ENCODE measurements around the gene CD46.

The CD46 gene

GRCh38 chr1:207835958-207836357, 84.1 kb downstream of the CD46 start:
- in situ Hi-C loops (cut with MboI; ENCODE audit: low sequenced_read_pairs, unreplicated experiment): no loop called here
- TF ChIP-seq CTCF (IDR thresholded peaks at IDR 0.05; ENCODE audit: borderline replicate concordance, control extremely low read depth, extremely low read depth, insufficient read depth, missing control alignments): no peak

DNA sequence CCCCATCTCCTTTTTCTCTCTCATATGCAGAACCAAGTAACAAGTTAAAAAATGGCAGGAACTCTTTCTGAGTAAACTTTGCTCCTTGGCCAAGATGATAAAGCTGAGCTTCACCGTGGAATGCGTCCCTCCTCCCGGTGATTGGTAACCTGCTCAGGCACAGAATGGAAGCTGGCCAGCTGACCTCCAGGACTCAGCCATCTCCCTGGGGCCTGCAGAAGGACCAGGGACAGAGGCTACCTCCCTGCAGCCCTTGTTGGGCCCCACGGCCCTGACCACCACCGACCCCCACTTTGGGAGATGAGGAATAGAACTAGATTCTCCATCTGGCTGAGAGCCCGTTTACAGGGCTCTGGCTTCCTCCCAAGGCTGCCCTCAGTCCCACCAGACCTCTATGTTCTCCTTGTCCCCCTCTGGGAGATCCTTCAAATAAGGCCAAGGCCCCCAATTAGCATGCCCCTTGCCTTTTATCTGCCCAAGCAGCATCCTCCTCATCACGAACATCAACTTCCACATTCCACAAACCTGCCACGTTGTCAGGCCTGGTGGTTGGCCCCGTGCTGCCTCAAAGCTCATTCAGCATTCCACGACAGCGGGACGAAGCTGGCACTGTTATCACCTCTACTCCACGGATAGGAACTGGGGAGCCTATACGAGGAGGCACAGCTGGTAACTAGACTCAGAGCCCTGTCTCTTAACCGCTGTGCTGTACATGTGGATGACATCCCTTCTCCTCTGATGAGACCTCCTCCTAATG, 84.9 kb downstream of the CD46 start:
- DNase-seq (ENCODE audit: low spot score): no peak
- TF ChIP-seq CTCF (IDR thresholded peaks at IDR 0.05; ENCODE audit: borderline replicate concordance, control extremely low read depth, extremely low read depth, insufficient read depth, missing control alignments): no peak
- in situ Hi-C loops (cut with MboI; ENCODE audit: low sequenced_read_pairs, unreplicated experiment): no loop called here

More at GRCh38 chr1:207835958-207836357, 84.1 kb downstream of the CD46 start:
- DNase-seq (ENCODE audit: low spot score): no peak

DNA sequence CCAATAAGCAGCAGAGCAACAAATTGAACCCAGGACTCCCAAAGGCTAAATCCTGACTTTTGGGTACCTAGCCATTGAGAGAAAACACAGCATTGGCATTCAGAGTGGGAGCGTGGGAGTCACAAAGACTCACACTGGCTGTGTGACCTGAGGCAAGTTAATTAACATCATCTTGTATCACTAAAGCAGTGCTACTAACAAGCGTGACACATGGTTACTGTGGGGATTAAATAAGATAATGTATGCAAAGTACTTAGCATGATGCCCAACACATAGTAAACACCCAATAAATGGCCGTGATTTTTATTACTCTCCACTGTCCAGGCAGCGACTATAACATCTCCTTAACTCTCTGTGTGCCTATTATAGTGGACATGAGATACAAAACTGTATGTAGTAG, 85.8 kb downstream of the CD46 start:
- DNase-seq (ENCODE audit: low spot score): no peak
- in situ Hi-C loops (cut with MboI; ENCODE audit: low sequenced_read_pairs, unreplicated experiment): no loop called here
- no peak for TF ChIP-seq CTCF (IDR thresholded peaks at IDR 0.05; ENCODE audit: borderline replicate concordance, control extremely low read depth, extremely low read depth, insufficient read depth, missing control alignments)

DNA sequence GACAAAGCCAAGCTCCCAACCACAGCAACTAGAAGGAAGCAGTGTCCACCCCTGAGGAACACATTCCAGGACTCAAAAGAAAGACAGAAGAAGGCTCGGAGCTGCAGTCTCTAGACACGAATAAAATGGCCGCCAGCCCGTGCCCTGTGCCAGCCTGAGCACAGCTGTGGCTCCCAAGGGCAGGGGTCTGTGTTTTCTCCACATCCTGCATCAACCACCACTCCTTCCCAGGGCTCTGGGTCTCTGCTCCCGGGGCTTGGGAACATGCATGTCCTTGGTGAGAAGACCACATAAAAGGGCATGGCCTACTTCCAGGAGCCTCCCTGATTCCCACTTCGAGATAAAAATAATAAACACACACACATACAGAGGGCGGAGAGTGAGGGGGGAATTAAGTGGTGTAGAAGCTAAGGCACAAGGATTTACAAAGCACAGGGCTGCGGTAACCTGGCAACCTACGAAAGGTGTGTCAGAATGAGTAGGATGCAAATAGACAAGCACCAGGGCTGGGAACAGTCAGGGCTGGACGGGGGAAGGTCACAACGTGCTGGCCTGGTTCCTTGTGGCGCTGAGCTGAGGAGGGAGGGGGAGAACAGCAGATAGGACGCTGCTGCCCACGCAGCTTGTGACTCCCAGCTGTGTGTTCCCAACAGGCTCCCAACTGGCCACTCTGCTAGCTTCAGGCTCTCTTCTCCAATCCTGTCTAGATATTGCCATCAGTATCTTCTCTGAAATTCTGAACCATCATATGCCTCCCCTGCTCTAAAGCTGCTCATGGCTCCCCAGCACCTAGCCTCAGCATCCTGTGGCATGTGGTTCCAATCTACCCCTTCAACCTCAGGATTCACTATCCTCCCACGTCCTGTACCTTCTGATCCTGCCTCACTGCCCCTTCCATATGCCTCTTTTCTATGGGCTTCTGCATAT, 86.6 kb downstream of the CD46 start:
- no peak for DNase-seq (ENCODE audit: low spot score)
- no peak for TF ChIP-seq CTCF (IDR thresholded peaks at IDR 0.05; ENCODE audit: borderline replicate concordance, control extremely low read depth, extremely low read depth, insufficient read depth, missing control alignments)
- in situ Hi-C loops (cut with MboI; ENCODE audit: low sequenced_read_pairs, unreplicated experiment): no loop called here

- no peak for TF ChIP-seq CTCF (IDR thresholded peaks at IDR 0.05; ENCODE audit: borderline replicate concordance, control extremely low read depth, extremely low read depth, insufficient read depth, missing control alignments)
- DNase-seq (ENCODE audit: low spot score): no peak
- in situ Hi-C loops (cut with MboI; ENCODE audit: low sequenced_read_pairs, unreplicated experiment): no loop called here
Measured at GRCh38 chr1:207839083-207839413, 87.2 kb downstream of the CD46 start.

GRCh38 chr1:207840380-207840779, 88.5 kb downstream of the CD46 start:
- no peak for DNase-seq (ENCODE audit: low spot score)
- in situ Hi-C loops (cut with MboI; ENCODE audit: low sequenced_read_pairs, unreplicated experiment): no loop called here
- TF ChIP-seq CTCF (IDR thresholded peaks at IDR 0.05; ENCODE audit: borderline replicate concordance, control extremely low read depth, extremely low read depth, insufficient read depth, missing control alignments): no peak
